Suprapubic skin (tissue), 4 donors: ENCODE data around the gene TCAIM. TPM values are rescaled to one million over a fixed set of nuclear protein-coding genes. Genes with fewer than 3 reads are reported as not detected.

Source experiments
- DNase-seq, 2 donors: peaks; one replicate each; pipeline ENCODE4 v3.0.0-alpha.2; 2019; ENCODE audit warnings: low spot score in 2 of 2
- H3K27ac ChIP-seq: fragments of 200-600 bp; sonication (generic); one replicate; pipeline ENCODE4 v1.5.1; 2019
- H3K27me3 ChIP-seq: fragments of 200-600 bp; sonication (generic); one replicate; pipeline ENCODE4 v1.5.1; 2019
- H3K36me3 ChIP-seq: fragments of 200-600 bp; sonication (generic); one replicate; pipeline ENCODE4 v1.5.1; 2019
- H3K4me1 ChIP-seq: fragments of 200-600 bp; sonication (generic); one replicate; pipeline ENCODE4 v1.5.1; 2019
- H3K4me3 ChIP-seq: fragments of 200-600 bp; sonication (generic); one replicate; pipeline ENCODE4 v1.5.1; 2019; ENCODE audit warnings: mild to moderate bottlenecking
- H3K9me3 ChIP-seq: fragments of 200-600 bp; sonication (generic); one replicate; pipeline ENCODE4 v1.5.1; 2019
- EP300 ChIP-seq: sonication (generic); formaldehyde crosslinking; IDR thresholded peaks from one replicate; pipeline ENCODE4 v1.6.1; 2017; ENCODE audit warnings: antibody characterized with exemption
- POLR2A ChIP-seq, 2 donors: fragments of 450-650 bp; IDR thresholded peaks; one replicate each; pipeline ENCODE4 v1.6.1; 2017; ENCODE audit warnings: antibody characterized with exemption in 2 of 2, mild to moderate bottlenecking in 2 of 2, moderate library complexity in 2 of 2
- POLR2AphosphoS5 ChIP-seq, 3 donors: sonication (generic); formaldehyde crosslinking; IDR thresholded peaks; one replicate each; pipeline ENCODE4 v1.6.1; 2017; ENCODE audit warnings: antibody characterized with exemption in 3 of 3
- WGBS: methylation state at CpG from one replicate; pipeline ENCODE4 v1.1.5; 2018; 5-methylcytosine and 5-hydroxymethylcytosine counted together
- total RNA-seq, 4 donors: library from RNA; depleted of rRNA; stranded (reverse); fragments of >200 nt; gene quantifications; one replicate each; pipeline ENCODE4 v1.1.0, GENCODE V29; 2016
- TF ChIP-seq, protein P1 (sequence below), 2 donors: fragments of 200-600 bp in 1 of 2; fragments of 450-650 bp in 1 of 2; sonication (generic) in 1 of 2; IDR thresholded peaks; one replicate each; pipeline ENCODE4 v1.5.1; 2016 to 2019; ENCODE audit warnings: antibody characterized with exemption in 2 of 2, mild to moderate bottlenecking in 1 of 2, moderate library complexity in 1 of 2

The TCAIM gene
- total RNA-seq, 4 donors from 2014 or later, result 23.3 to 26.9 (median 25.4) TPM

DNA sequence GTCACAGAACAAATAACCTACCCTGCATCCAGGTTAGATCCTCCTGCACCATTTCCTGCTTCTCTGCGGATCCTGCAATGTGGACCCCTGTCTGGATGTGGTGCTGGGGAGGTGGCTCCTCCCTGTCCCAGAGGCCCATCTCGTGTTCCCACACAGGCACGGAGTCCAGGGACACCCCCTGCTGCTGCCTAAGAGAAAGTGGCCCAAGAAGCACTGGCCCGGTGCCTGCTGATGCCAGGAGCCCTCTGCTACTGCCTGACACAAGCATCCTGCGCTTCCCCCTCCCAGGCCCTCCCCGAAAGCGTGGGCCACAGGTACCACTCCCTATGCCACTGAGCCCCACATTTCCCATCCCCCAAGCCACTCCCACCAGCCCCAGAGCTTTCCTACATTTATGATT, 90.3 kb downstream of the TCAIM start:
- no peak for TF ChIP-seq POLR2A (IDR thresholded peaks at IDR 0.05)
- no peak for TF ChIP-seq EP300
- TF ChIP-seq, protein P1, sequence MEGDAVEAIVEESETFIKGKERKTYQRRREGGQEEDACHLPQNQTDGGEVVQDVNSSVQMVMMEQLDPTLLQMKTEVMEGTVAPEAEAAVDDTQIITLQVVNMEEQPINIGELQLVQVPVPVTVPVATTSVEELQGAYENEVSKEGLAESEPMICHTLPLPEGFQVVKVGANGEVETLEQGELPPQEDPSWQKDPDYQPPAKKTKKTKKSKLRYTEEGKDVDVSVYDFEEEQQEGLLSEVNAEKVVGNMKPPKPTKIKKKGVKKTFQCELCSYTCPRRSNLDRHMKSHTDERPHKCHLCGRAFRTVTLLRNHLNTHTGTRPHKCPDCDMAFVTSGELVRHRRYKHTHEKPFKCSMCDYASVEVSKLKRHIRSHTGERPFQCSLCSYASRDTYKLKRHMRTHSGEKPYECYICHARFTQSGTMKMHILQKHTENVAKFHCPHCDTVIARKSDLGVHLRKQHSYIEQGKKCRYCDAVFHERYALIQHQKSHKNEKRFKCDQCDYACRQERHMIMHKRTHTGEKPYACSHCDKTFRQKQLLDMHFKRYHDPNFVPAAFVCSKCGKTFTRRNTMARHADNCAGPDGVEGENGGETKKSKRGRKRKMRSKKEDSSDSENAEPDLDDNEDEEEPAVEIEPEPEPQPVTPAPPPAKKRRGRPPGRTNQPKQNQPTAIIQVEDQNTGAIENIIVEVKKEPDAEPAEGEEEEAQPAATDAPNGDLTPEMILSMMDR (IDR thresholded peaks at IDR 0.05), result no peak
- no peak for TF ChIP-seq POLR2AphosphoS5 (IDR thresholded peaks at IDR 0.05)
- 78% methylated on average over 7 of the region's 7 CpGs for WGBS
- H3K36me3 ChIP-seq, result no peaks in the 10 kb centered on the region
- no peaks in the 10 kb centered on the region for H3K9me3 ChIP-seq
- H3K4me1 ChIP-seq, result no peaks in the 10 kb centered on the region
- no peak overlapping the region for H3K27ac ChIP-seq
- DNase-seq, result no peak
- no peak overlapping the region for H3K4me3 ChIP-seq
- H3K27me3 ChIP-seq, result peaks cover 3% of the 10 kb centered on the region

DNA sequence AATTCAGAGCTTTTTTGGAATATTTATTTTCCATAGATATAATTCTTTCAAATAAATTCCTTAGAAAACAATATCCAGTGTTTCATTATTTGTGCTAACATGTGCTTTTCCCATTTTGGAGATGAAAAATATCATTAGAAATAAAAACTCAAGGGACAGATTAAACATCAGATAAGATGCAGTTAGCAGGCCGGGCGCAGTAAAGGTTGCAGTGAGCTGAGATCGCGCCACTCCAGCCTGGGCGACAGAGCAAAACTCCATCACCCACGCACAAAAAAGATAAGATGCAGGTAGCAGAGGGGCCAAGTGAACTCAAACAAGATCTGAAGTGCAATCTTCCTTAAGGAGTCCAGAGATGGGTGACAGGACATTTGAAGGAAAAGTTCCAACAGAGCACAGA, 90.9 kb downstream of the TCAIM start:
- Histone ChIP-seq H3K4me1 (no peaks in the 10 kb centered on the region), H3K27ac (no peak overlapping the region), H3K9me3 (no peaks in the 10 kb centered on the region), H3K27me3 (no peaks in the 10 kb centered on the region), H3K4me3 (no peak overlapping the region), H3K36me3 (no peaks in the 10 kb centered on the region)
- WGBS, result 78% methylated on average over 6 of the region's 6 CpGs
- TF ChIP-seq, protein P1 (IDR thresholded peaks at IDR 0.05), result no peak
- TF ChIP-seq EP300 (no peak), POLR2A (IDR thresholded peaks at IDR 0.05) (no peak), POLR2AphosphoS5 (IDR thresholded peaks at IDR 0.05) (no peak)
- DNase-seq, result no peak

DNA sequence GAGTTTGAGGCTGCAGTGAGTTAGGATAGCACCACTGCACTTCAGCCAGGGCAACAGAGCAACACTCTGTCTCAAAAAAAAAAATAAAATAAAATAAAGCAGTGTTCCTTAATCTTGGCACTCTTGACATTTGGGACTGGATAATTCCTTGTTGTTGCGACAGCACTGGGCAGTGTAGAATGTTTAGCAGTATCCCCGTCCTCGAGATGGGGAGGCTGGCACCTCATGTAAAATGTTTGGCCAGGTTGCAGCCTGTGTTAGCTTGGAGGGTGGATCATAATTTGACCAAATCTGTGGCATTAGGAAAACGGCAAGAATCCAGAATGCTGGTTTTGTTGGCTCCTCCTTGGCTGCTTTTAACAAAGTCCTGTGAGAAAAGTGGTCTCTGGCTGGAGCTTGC, 91.9 kb downstream of the TCAIM start:
- no peaks in the 10 kb centered on the region for H3K9me3 ChIP-seq
- 71% methylated on average over 4 of the region's 4 CpGs for WGBS
- no peaks in the 10 kb centered on the region for H3K36me3 ChIP-seq
- no peak overlapping the region for H3K4me3 ChIP-seq
- TF ChIP-seq, protein P1 (IDR thresholded peaks at IDR 0.05), result no peak
- TF ChIP-seq POLR2A (IDR thresholded peaks at IDR 0.05), result no peak
- TF ChIP-seq POLR2AphosphoS5 (IDR thresholded peaks at IDR 0.05), result no peak
- TF ChIP-seq EP300, result no peak
- H3K27me3 ChIP-seq, result no peaks in the 10 kb centered on the region
- H3K4me1 ChIP-seq, result no peaks in the 10 kb centered on the region
- no peak overlapping the region for H3K27ac ChIP-seq
- DNase-seq, result no peak

DNA sequence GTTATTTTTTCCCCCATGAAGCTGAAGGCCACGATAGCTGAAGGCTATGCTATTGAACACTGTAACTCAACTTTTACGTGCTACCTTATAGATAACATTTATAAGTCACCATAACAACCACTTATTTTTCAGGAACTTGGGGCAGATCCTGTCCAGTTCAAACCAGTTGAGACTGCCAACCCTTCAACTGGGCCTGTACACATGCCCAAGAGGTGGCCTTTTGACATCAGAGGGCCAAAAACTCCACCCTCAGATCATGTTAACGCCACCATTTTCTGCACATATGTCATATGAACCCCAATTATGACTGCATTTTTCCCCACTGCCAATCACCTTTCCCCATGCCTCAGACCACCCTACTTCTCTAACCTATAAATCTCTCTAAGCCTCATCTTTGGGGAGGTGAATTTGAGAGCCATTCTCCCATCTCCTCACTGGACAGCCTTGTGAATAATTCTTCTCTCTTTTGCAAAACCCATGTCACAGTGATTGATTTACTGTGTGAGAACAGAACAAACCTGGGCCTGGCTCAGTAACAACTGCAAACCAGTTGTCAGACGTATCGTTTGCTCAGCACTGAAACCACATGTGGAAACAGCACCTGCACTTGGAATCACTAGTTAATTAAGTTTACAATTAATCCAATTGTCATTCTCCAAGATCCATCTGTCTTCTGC, 96.4 kb downstream of the TCAIM start:
- DNase-seq, result no peak
- 57% methylated on average over 5 of the region's 5 CpGs for WGBS
- Histone ChIP-seq H3K27me3 (no peaks in the 10 kb centered on the region), H3K4me1 (peaks cover 4% of the 10 kb centered on the region), H3K36me3 (no peaks in the 10 kb centered on the region), H3K4me3 (no peak overlapping the region), H3K9me3 (no peaks in the 10 kb centered on the region), H3K27ac (no peak overlapping the region)
- TF ChIP-seq, protein P1 (IDR thresholded peaks at IDR 0.05), result no peak
- TF ChIP-seq POLR2A (IDR thresholded peaks at IDR 0.05) (no peak), POLR2AphosphoS5 (IDR thresholded peaks at IDR 0.05) (no peak), EP300 (no peak)

DNA sequence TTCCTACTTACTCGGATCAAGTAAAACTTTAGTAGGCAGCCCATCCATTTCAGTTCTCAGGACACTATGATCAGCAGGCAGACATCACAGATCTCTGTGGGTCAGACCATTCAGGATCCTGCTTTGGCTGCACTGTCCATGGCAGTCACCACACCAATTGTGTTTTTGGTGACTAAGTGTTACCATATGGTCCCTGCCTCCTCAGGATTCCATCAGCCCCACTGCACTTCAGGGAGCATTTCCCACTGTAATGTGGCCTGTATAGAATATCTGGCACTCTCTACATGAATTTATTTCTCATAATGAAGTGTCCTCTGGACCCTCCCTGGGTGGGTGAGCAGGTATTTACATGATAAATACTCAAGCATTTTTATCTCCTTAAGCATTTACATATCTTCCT, 97.6 kb downstream of the TCAIM start:
- WGBS, result 80% methylated on average over 1 of the region's 1 CpG
- H3K4me3 ChIP-seq, result no peak overlapping the region
- H3K4me1 ChIP-seq, result peaks cover 11% of the 10 kb centered on the region
- H3K9me3 ChIP-seq, result no peaks in the 10 kb centered on the region
- H3K36me3 ChIP-seq, result no peaks in the 10 kb centered on the region
- no peak overlapping the region for H3K27ac ChIP-seq
- no peak for DNase-seq
- TF ChIP-seq POLR2AphosphoS5 (IDR thresholded peaks at IDR 0.05) (no peak), EP300 (no peak), POLR2A (IDR thresholded peaks at IDR 0.05) (no peak)
- TF ChIP-seq, protein P1 (IDR thresholded peaks at IDR 0.05), result no peak
- H3K27me3 ChIP-seq, result no peaks in the 10 kb centered on the region
